Measurements from ENCODE around the gene TSKU. TPM values are rescaled to one million over a fixed set of nuclear protein-coding genes. Genes with fewer than 3 reads are reported as not detected.
"Not testable (repeated sequence)": the region's sequence is repeated elsewhere in the genome, so short reads cannot be mapped to it uniquely, and the experiment has no call there.

TSKU gene
- total and polyA plus RNA-seq, 2 experiments from 2014 or later = 61.9 to 81.9 TPM

DNA sequence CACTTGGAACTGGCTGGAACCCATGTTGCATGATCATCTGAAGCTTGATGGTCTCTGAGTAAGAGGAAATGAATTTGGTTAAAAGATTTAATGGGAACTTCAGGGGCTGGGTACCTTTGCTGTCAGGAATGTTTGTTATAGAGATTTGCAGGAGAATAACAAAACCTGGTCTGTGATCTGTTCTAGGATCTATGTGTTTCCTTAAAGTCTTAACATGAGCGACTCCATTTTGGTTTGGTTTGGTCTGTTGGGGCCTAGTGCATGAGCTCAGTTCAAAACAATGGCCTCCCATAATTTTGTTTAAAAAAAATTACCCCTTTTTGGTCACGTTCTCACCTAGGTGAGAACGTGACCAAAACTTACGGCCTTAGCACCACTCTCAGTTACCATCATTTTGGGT, 28.1 kb downstream of the TSKU start:
- DNase-seq (ENCODE audit: low spot score) = no peak
- no peaks in the 10 kb centered on the region for H3K9me3 ChIP-seq (ENCODE audit: low read depth)
- H3K4me1 ChIP-seq (ENCODE audit: insufficient read depth) = no peaks in the 10 kb centered on the region
- H4K20me1 ChIP-seq (ENCODE audit: insufficient read depth, poor library complexity, severe bottlenecking) = no peaks in the 10 kb centered on the region
- H3K36me3 ChIP-seq (replicated peaks; ENCODE audit: insufficient read depth, low read depth) = no peaks in the 10 kb centered on the region
- H2AFZ ChIP-seq = no peak overlapping the region
- WGBS (ENCODE audit: low lambda C conversion rate, missing lambda C conversion rate) = 95% methylated on average over 4 of the region's 4 CpGs
- no peak overlapping the region for H3K4me2 ChIP-seq
- H3K27me3 ChIP-seq = no peaks in the 10 kb centered on the region
- no peak overlapping the region for H3K27ac ChIP-seq
- no peaks in the 10 kb centered on the region for H3K9me2 ChIP-seq (replicated peaks; ENCODE audit: insufficient read depth)
- TF ChIP-seq, protein P1, sequence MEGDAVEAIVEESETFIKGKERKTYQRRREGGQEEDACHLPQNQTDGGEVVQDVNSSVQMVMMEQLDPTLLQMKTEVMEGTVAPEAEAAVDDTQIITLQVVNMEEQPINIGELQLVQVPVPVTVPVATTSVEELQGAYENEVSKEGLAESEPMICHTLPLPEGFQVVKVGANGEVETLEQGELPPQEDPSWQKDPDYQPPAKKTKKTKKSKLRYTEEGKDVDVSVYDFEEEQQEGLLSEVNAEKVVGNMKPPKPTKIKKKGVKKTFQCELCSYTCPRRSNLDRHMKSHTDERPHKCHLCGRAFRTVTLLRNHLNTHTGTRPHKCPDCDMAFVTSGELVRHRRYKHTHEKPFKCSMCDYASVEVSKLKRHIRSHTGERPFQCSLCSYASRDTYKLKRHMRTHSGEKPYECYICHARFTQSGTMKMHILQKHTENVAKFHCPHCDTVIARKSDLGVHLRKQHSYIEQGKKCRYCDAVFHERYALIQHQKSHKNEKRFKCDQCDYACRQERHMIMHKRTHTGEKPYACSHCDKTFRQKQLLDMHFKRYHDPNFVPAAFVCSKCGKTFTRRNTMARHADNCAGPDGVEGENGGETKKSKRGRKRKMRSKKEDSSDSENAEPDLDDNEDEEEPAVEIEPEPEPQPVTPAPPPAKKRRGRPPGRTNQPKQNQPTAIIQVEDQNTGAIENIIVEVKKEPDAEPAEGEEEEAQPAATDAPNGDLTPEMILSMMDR (IDR thresholded peaks at IDR 0.05; ENCODE audit: poor library complexity) = no peak
- TF ChIP-seq EZH2phosphoT487 (IDR thresholded peaks at IDR 0.05; ENCODE audit: low read depth, severe bottlenecking, unreplicated experiment) = no peak
- TF ChIP-seq EZH2 (IDR thresholded peaks at IDR 0.05; ENCODE audit: borderline replicate concordance) = no peak
- H3K79me2 ChIP-seq = no peaks in the 10 kb centered on the region
- H3K4me3 ChIP-seq = no peak overlapping the region

DNA sequence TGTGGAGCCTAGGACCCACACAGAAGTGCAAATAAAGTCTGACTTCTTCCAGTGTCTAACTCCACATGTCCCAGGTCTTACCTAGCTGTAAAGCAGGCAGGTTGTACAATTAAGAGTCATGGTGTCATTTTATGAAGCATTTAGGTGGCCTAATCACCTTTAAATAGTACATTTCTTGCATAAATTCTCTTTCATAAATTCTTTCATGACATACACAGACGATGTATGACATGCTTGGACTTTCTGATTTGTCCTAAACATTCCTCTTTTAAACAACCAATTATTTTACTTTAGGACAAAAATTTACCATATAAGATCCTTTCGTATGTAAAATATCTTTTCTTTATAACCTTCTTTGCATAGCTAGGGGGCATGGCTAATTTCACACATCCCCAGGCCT, 31.3 kb downstream of the TSKU start:
- Histone ChIP-seq H3K9me2 (replicated peaks; ENCODE audit: insufficient read depth) (no peaks in the 10 kb centered on the region), H3K9me3 (ENCODE audit: low read depth) (no peaks in the 10 kb centered on the region), H3K27me3 (no peaks in the 10 kb centered on the region), H3K4me3 (no peak overlapping the region), H4K20me1 (ENCODE audit: insufficient read depth, poor library complexity, severe bottlenecking) (no peaks in the 10 kb centered on the region), H3K27ac (no peak overlapping the region), H2AFZ (no peak overlapping the region), H3K36me3 (replicated peaks; ENCODE audit: insufficient read depth, low read depth) (no peaks in the 10 kb centered on the region), H3K4me1 (ENCODE audit: insufficient read depth) (no peaks in the 10 kb centered on the region), H3K4me2 (no peak overlapping the region), H3K79me2 (no peaks in the 10 kb centered on the region)
- 93% methylated on average over 2 of the region's 2 CpGs for WGBS (ENCODE audit: low lambda C conversion rate, missing lambda C conversion rate)
- no peak for DNase-seq (ENCODE audit: low spot score)
- TF ChIP-seq EZH2phosphoT487 (IDR thresholded peaks at IDR 0.05; ENCODE audit: low read depth, severe bottlenecking, unreplicated experiment) = no peak

- not testable (repeated sequence) for H3K9me2 ChIP-seq (replicated peaks; ENCODE audit: insufficient read depth); H3K36me3 ChIP-seq (replicated peaks; ENCODE audit: insufficient read depth, low read depth); H3K27ac ChIP-seq; H4K20me1 ChIP-seq (ENCODE audit: insufficient read depth, poor library complexity, severe bottlenecking); DNase-seq (ENCODE audit: low spot score); H3K4me2 ChIP-seq; H2AFZ ChIP-seq; H3K4me3 ChIP-seq; H3K27me3 ChIP-seq; H3K79me2 ChIP-seq; H3K4me1 ChIP-seq (ENCODE audit: insufficient read depth); H3K9me3 ChIP-seq (ENCODE audit: low read depth)
- WGBS (ENCODE audit: low lambda C conversion rate, missing lambda C conversion rate) = 95% methylated on average over 7 of the region's 7 CpGs
Observed at GRCh38 chr11:76815678-76816077, 32.5 kb downstream of the TSKU start.

DNA sequence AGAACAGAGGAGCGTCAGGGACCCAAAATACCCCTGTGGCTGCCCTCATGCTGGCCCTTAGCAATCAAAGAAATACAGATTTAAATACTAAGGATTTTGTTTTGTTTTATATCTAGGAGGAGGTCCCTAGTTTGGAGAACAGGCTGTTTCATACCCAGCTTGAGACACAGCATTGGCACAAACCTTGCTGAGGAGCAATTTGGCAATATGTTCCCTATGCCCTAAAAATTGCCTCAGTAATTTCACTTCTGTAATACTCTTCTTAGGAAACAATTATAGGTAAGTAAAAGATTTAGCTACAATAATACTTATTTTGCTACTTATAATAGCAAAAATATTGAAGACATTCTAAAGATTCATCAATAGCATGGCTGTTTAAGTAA, 37.0 kb downstream of the TSKU start:
- no peak for DNase-seq (ENCODE audit: low spot score)
- Histone ChIP-seq H3K9me3 (ENCODE audit: low read depth) (no peaks in the 10 kb centered on the region), H3K9me2 (replicated peaks; ENCODE audit: insufficient read depth) (no peaks in the 10 kb centered on the region), H3K4me1 (ENCODE audit: insufficient read depth) (peaks cover 1% of the 10 kb centered on the region), H3K27me3 (no peaks in the 10 kb centered on the region), H4K20me1 (ENCODE audit: insufficient read depth, poor library complexity, severe bottlenecking) (no peaks in the 10 kb centered on the region), H2AFZ (no peak overlapping the region), H3K27ac (no peak overlapping the region), H3K4me3 (no peak overlapping the region), H3K36me3 (replicated peaks; ENCODE audit: insufficient read depth, low read depth) (no peaks in the 10 kb centered on the region), H3K79me2 (no peaks in the 10 kb centered on the region), H3K4me2 (no peak overlapping the region)
- TF ChIP-seq EZH2phosphoT487 (IDR thresholded peaks at IDR 0.05; ENCODE audit: low read depth, severe bottlenecking, unreplicated experiment) (no peak), EZH2 (IDR thresholded peaks at IDR 0.05; ENCODE audit: borderline replicate concordance) (no peak)
- TF ChIP-seq, protein P1 (IDR thresholded peaks at IDR 0.05; ENCODE audit: poor library complexity) = no peak
- 93% methylated on average over 1 of the region's 1 CpG for WGBS (ENCODE audit: low lambda C conversion rate, missing lambda C conversion rate)

DNA sequence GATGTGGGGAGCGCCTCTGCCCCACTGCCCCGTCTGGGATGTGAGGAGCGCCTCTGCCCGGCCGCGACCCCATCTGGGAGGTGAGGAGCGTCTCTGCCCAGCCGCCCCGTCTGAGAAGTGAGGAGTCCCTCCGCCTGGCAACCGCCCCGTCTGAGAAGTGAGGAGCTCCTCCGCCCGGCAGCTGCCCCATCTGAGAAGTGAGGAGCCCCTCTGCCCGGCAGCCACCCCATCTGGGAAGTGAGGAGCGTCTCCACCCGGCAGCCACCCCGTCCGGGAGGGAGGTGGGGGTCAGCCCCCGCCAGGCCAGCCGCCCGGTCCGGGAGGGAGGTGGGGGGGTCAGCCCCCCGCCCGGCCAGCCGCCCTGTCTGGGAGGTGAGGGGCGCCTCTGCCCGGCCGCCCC, 38.2 kb downstream of the TSKU start:
- WGBS (ENCODE audit: low lambda C conversion rate, missing lambda C conversion rate) = 96% methylated on average over 9 of the region's 29 CpGs
- not testable (repeated sequence) for H3K4me3 ChIP-seq; H3K9me2 ChIP-seq (replicated peaks; ENCODE audit: insufficient read depth); H3K9me3 ChIP-seq (ENCODE audit: low read depth); H3K27ac ChIP-seq; H3K27me3 ChIP-seq; H3K36me3 ChIP-seq (replicated peaks; ENCODE audit: insufficient read depth, low read depth); DNase-seq (ENCODE audit: low spot score); H4K20me1 ChIP-seq (ENCODE audit: insufficient read depth, poor library complexity, severe bottlenecking); H2AFZ ChIP-seq; H3K4me2 ChIP-seq; H3K79me2 ChIP-seq; H3K4me1 ChIP-seq (ENCODE audit: insufficient read depth)

Data from hepatocyte (in vitro differentiated cells).